ENCODE results near the gene NOD2.
A peak's percentile ranks its signal among the peaks of the same experiment; 100 is the strongest.

NOD2 gene

GRCh38 chr16:50692999-50693781 lies at the start of gene NOD2:
TSS of gene NOD2 (plus strand) at chr16:50693606. CDS start at chr16:50699496, 5,890 bp downstream.
- DNase-seq (ENCODE audit: low read depth) = no peak

GRCh38 chr16:50644245-50644644 lies 49.2 kb upstream of the NOD2 start:
- no peak for DNase-seq (ENCODE audit: low read depth)

GRCh38 chr16:50644729-50645128 lies 48.7 kb upstream of the NOD2 start:
- DNase-seq (ENCODE audit: low read depth) = no peak

GRCh38 chr16:50645563-50646220 lies 47.7 kb upstream of the NOD2 start:
- no peak for DNase-seq (ENCODE audit: low read depth)

GRCh38 chr16:50646345-50646744 lies 47.1 kb upstream of the NOD2 start:
- no peak for DNase-seq (ENCODE audit: low read depth)

- no peak for DNase-seq (ENCODE audit: low read depth)
Measured at GRCh38 chr16:50651835-50652438, 41.5 kb upstream of the NOD2 start.

- DNase-seq (ENCODE audit: low read depth) = no peak
Measured at GRCh38 chr16:50652836-50653425, 40.5 kb upstream of the NOD2 start.

- DNase-seq (ENCODE audit: low read depth) = no peak
Measured at GRCh38 chr16:50653633-50654519, 39.5 kb upstream of the NOD2 start.

- no peak for DNase-seq (ENCODE audit: low read depth)
Measured at GRCh38 chr16:50655558-50656055, 37.8 kb upstream of the NOD2 start.

- DNase-seq (ENCODE audit: low read depth) = no peak
Measured at GRCh38 chr16:50657241-50657640, 36.2 kb upstream of the NOD2 start.

- DNase-seq (ENCODE audit: low read depth) = no peak
Measured at GRCh38 chr16:50659806-50660205, 33.6 kb upstream of the NOD2 start.

- no peak for DNase-seq (ENCODE audit: low read depth)
Measured at GRCh38 chr16:50662306-50662940, 31.0 kb upstream of the NOD2 start.

- DNase-seq (ENCODE audit: low read depth) = no peak
Measured at GRCh38 chr16:50664270-50664669, 29.1 kb upstream of the NOD2 start.

- DNase-seq (ENCODE audit: low read depth) = peak; percentile 12
Measured at GRCh38 chr16:50665128-50665878, 28.1 kb upstream of the NOD2 start.

- DNase-seq (ENCODE audit: low read depth) = no peak
Measured at GRCh38 chr16:50666658-50667496, 26.5 kb upstream of the NOD2 start.

GRCh38 chr16:50667497-50668367 lies 25.7 kb upstream of the NOD2 start:
- DNase-seq (ENCODE audit: low read depth) = no peak

GRCh38 chr16:50668368-50669008 lies 24.9 kb upstream of the NOD2 start:
- no peak for DNase-seq (ENCODE audit: low read depth)

GRCh38 chr16:50669741-50670140 lies 23.7 kb upstream of the NOD2 start:
- no peak for DNase-seq (ENCODE audit: low read depth)

Measured in HS-27A (cell line).